ENCODE results near the gene SMURF2. TPM values are rescaled to one million over a fixed set of nuclear protein-coding genes. Genes with fewer than 3 reads are reported as not detected.

SMURF2 gene
- polyA plus RNA-seq, 1 donor from 2014 or later: 55.2 TPM

DNA sequence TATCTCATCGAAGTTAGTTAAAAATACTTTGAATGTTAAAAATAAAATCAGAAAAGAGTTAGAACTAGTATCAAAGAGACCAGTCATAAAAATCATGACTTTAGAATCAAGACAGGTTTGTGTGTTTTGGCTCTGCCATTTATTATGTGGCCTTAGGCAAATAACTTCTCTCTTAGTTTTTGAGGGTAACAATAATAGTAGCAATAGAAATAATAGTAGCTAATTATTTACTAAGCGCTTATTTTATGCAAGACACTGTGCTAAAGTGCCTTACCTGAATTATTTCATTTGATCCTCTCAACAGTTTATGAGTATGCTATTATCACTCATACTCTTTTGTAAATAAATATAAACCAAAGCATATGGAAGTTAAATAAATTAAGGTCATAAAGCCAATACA is 77.0 kb downstream of the SMURF2 start:
- Histone ChIP-seq H3K9ac (ENCODE audit: low read length) (no peak overlapping the region), H3K27ac (ENCODE audit: low read length) (no peak overlapping the region), H3K36me3 (ENCODE audit: insufficient read depth, low read length) (no peaks in the 10 kb centered on the region), H3K79me2 (replicated peaks; ENCODE audit: insufficient read depth, low read length) (no peaks in the 10 kb centered on the region), H3K4me3 (ENCODE audit: low read length) (no peak overlapping the region), H2AFZ (ENCODE audit: low read depth, low read length) (no peak overlapping the region), H3K4me2 (ENCODE audit: low read length) (no peak overlapping the region), H3K9me3 (ENCODE audit: low read length) (no peaks in the 10 kb centered on the region), H4K20me1 (ENCODE audit: insufficient read depth) (no peaks in the 10 kb centered on the region), H3K9me2 (ENCODE audit: insufficient read depth, low read length) (no peaks in the 10 kb centered on the region), H3F3A (ENCODE audit: insufficient read depth, low read length, poor library complexity, severe bottlenecking) (no peaks in the 10 kb centered on the region), H3K27me3 (ENCODE audit: insufficient read depth, low read depth, low read length) (no peaks in the 10 kb centered on the region)
- TF ChIP-seq MXI1 (conservative IDR thresholded peaks at IDR 0.05; ENCODE audit: poor library complexity, severe bottlenecking) (no peak), RAD21 (conservative IDR thresholded peaks at IDR 0.05) (no peak), TAF1 (IDR thresholded peaks at IDR 0.05; ENCODE audit: low read depth) (no peak), SMC3 (conservative IDR thresholded peaks at IDR 0.05; ENCODE audit: poor library complexity) (no peak), EZH2 (IDR thresholded peaks at IDR 0.05; ENCODE audit: borderline replicate concordance, insufficient read depth, low read length, poor library complexity, severe bottlenecking) (no peak), EP300 (conservative IDR thresholded peaks at IDR 0.05; ENCODE audit: poor library complexity, severe bottlenecking) (no peak), POLR2AphosphoS5 (IDR thresholded peaks at IDR 0.05) (no peak)
- TF ChIP-seq, protein P1, sequence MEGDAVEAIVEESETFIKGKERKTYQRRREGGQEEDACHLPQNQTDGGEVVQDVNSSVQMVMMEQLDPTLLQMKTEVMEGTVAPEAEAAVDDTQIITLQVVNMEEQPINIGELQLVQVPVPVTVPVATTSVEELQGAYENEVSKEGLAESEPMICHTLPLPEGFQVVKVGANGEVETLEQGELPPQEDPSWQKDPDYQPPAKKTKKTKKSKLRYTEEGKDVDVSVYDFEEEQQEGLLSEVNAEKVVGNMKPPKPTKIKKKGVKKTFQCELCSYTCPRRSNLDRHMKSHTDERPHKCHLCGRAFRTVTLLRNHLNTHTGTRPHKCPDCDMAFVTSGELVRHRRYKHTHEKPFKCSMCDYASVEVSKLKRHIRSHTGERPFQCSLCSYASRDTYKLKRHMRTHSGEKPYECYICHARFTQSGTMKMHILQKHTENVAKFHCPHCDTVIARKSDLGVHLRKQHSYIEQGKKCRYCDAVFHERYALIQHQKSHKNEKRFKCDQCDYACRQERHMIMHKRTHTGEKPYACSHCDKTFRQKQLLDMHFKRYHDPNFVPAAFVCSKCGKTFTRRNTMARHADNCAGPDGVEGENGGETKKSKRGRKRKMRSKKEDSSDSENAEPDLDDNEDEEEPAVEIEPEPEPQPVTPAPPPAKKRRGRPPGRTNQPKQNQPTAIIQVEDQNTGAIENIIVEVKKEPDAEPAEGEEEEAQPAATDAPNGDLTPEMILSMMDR (IDR thresholded peaks at IDR 0.05; ENCODE audit: poor library complexity, severe bottlenecking): no peak
- TF ChIP-seq, protein P2, sequence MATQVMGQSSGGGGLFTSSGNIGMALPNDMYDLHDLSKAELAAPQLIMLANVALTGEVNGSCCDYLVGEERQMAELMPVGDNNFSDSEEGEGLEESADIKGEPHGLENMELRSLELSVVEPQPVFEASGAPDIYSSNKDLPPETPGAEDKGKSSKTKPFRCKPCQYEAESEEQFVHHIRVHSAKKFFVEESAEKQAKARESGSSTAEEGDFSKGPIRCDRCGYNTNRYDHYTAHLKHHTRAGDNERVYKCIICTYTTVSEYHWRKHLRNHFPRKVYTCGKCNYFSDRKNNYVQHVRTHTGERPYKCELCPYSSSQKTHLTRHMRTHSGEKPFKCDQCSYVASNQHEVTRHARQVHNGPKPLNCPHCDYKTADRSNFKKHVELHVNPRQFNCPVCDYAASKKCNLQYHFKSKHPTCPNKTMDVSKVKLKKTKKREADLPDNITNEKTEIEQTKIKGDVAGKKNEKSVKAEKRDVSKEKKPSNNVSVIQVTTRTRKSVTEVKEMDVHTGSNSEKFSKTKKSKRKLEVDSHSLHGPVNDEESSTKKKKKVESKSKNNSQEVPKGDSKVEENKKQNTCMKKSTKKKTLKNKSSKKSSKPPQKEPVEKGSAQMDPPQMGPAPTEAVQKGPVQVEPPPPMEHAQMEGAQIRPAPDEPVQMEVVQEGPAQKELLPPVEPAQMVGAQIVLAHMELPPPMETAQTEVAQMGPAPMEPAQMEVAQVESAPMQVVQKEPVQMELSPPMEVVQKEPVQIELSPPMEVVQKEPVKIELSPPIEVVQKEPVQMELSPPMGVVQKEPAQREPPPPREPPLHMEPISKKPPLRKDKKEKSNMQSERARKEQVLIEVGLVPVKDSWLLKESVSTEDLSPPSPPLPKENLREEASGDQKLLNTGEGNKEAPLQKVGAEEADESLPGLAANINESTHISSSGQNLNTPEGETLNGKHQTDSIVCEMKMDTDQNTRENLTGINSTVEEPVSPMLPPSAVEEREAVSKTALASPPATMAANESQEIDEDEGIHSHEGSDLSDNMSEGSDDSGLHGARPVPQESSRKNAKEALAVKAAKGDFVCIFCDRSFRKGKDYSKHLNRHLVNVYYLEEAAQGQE (IDR thresholded peaks at IDR 0.05; ENCODE audit: borderline replicate concordance): no peak

DNA sequence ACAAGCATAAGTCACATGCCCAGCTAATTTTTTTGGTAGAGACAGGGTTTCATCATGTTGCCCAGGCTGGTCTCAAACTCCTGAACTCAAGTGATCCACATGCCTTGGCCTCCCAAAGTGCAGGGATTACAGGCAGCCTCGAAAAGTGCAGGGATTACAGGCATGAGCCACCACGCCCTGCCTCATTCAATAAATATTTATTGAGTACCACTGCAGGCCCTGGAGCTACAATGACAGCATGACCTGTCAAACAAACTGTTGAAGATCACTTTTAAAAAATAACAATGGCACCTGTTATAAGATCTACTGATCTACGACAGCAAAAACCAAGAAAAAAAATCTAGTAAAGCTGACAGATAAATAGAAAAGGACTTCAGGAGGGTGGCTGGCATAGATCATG is 79.1 kb downstream of the SMURF2 start:
- no peak overlapping the region for H3K9ac ChIP-seq (ENCODE audit: low read length)
- no peaks in the 10 kb centered on the region for H3K9me3 ChIP-seq (ENCODE audit: low read length)
- H4K20me1 ChIP-seq (ENCODE audit: insufficient read depth): no peaks in the 10 kb centered on the region
- no peaks in the 10 kb centered on the region for H3K27me3 ChIP-seq (ENCODE audit: insufficient read depth, low read depth, low read length)
- H3K4me2 ChIP-seq (ENCODE audit: low read length): no peak overlapping the region
- H3K4me3 ChIP-seq (ENCODE audit: low read length): no peak overlapping the region
- no peaks in the 10 kb centered on the region for H3K79me2 ChIP-seq (replicated peaks; ENCODE audit: insufficient read depth, low read length)
- no peaks in the 10 kb centered on the region for H3K36me3 ChIP-seq (ENCODE audit: insufficient read depth, low read length)
- no peaks in the 10 kb centered on the region for H3F3A ChIP-seq (ENCODE audit: insufficient read depth, low read length, poor library complexity, severe bottlenecking)
- TF ChIP-seq RAD21 (conservative IDR thresholded peaks at IDR 0.05) (no peak), MXI1 (conservative IDR thresholded peaks at IDR 0.05; ENCODE audit: poor library complexity, severe bottlenecking) (no peak), TAF1 (IDR thresholded peaks at IDR 0.05; ENCODE audit: low read depth) (no peak)
- H3K27ac ChIP-seq (ENCODE audit: low read length): no peak overlapping the region
- no peaks in the 10 kb centered on the region for H3K9me2 ChIP-seq (ENCODE audit: insufficient read depth, low read length)
- no peak overlapping the region for H2AFZ ChIP-seq (ENCODE audit: low read depth, low read length)

Measured in neural cell (in vitro differentiated cells).